Activated naive CD4-positive, alpha-beta T cell treated with anti-CD3 and anti-CD28 coated beads, Interleukin-2, amount 50 U/mL, for 24 hours (primary cell): ENCODE data around the gene CUX1.
"Not testable (repeated sequence)": the region's sequence is repeated elsewhere in the genome, so short reads cannot be mapped to it uniquely, and the experiment has no call there.

Experiments used
- H3K27ac Mint-ChIP-seq: one replicate; pipeline ENCODE4 v1.8.0; 2021; ENCODE audit warnings: mild to moderate bottlenecking, mixed read lengths
- H3K27me3 Mint-ChIP-seq: one replicate; pipeline ENCODE4 v1.8.0; 2021; ENCODE audit warnings: mixed read lengths
- H3K36me3 Mint-ChIP-seq: one replicate; pipeline ENCODE4 v1.8.0; 2021; ENCODE audit warnings: mixed read lengths
- H3K4me1 Mint-ChIP-seq: one replicate; pipeline ENCODE4 v1.8.0; 2021; ENCODE audit warnings: mixed read lengths
- H3K4me3 Mint-ChIP-seq: one replicate; pipeline ENCODE4 v1.8.0; 2021; ENCODE audit warnings: mild to moderate bottlenecking, mixed read lengths
- H3K9me3 Mint-ChIP-seq: one replicate; pipeline ENCODE4 v1.8.0; 2021; ENCODE audit warnings: mixed read lengths

The CUX1 gene

DNA sequence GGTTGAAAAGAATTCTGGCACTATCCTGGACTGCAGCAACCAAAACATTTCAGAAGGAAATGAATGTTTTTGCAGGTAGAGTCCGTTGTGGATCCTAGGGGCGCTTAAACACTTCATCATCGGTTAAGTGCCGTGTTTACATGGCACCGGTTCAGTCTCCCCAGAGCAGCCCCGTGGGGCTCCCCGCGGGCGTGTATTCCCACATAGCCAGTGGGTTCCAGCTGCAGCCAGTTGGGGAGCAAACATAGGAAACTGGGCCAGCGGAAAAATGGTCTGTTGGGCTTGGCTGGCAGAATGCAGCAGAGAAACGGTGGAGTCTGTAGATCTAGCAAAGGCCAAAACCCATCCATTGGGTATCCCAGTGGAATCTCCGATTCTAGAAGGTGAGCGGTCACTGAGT is 356.2 kb downstream of the CUX1 start:
- Mint-ChIP-seq H3K4me1 (no peaks in the 10 kb centered on the region), H3K36me3 (peaks cover 6% of the 10 kb centered on the region), H3K9me3 (no peaks in the 10 kb centered on the region), H3K27ac (no peak overlapping the region), H3K27me3 (no peaks in the 10 kb centered on the region), H3K4me3 (no peak overlapping the region)

DNA sequence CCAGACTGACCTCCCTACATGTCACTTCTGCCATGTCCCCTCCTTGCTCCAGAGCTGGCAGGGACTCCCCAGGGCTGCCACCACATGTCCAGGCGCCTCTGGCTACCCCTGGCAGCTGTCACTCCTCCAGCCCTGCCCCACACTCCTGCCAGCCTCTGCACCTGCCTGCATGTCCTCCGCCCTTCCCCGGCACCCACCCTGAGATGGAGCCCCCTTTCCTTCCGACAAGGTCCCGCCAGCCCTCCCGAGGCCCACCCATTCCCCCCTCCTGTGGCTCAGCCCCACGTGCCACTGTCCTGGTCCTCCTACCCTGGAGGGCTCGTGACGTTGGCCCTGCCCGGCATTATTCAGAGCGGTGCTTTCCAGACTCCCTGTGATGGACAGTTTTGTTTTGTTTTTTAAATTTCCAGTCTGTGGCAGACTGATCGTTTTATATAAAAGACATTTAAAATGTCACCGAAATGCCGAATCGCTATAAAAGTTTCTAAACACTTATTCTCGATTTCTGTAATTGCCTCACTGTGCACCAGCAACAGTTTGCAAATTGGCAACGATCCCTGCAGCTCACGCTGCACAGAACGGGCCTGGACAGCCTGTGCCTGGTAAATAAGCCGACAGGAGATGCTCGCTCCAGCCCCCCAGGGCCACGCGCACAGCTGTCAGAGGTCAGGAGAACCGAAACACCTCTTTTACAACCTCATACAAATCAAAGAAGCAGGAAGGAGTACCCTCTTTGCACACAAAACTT is 358.2 kb downstream of the CUX1 start:
- Mint-ChIP-seq H3K27ac (no peak overlapping the region), H3K9me3 (no peaks in the 10 kb centered on the region), H3K27me3 (no peaks in the 10 kb centered on the region), H3K4me1 (no peaks in the 10 kb centered on the region), H3K36me3 (peaks cover 5% of the 10 kb centered on the region), H3K4me3 (no peak overlapping the region)

DNA sequence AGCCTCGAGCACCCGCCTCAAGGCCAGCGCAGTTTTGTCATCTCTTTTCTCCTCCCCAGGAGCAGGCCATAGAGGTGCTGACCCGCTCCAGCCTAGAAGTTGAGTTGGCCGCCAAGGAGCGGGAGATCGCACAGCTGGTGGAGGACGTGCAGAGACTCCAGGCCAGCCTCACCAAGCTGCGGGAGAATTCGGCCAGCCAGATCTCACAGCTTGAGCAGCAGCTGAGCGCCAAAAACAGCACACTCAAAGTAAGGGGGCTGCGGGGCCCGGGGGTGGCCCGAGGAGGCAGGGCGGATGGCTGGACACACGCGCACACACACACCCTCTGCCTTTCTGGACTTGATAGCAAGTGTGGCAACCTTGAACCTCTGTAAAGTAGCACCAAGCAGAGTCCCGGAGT is 361.0 kb downstream of the CUX1 start:
- Mint-ChIP-seq H3K4me3 (no peak overlapping the region), H3K9me3 (no peaks in the 10 kb centered on the region), H3K27me3 (no peaks in the 10 kb centered on the region), H3K27ac (no peak overlapping the region), H3K36me3 (peaks cover 10% of the 10 kb centered on the region), H3K4me1 (no peaks in the 10 kb centered on the region)

DNA sequence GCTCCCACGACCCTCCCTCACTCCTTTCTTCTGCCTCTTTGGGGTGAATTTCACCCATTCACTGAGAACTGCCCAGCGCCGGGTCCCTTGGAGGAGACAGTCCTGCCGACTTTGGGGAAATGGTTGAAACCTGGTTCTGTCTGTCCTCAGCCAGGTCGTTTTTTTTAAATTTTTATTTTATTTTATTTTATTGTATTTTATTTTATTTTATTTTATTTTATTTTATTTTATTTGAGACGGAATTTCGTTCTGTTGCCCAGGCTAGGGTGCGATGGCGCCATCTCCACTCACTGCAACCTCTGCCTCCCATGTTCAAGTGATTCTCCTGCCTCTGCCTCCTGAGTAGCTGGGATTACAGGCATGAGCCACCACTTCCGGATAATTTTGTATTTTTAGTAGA is 363.3 kb downstream of the CUX1 start:
- Mint-ChIP-seq H3K4me1 (no peaks in the 10 kb centered on the region), H3K27ac (no peak overlapping the region), H3K27me3 (no peaks in the 10 kb centered on the region), H3K4me3 (no peak overlapping the region), H3K9me3 (no peaks in the 10 kb centered on the region), H3K36me3 (peaks cover 12% of the 10 kb centered on the region)

DNA sequence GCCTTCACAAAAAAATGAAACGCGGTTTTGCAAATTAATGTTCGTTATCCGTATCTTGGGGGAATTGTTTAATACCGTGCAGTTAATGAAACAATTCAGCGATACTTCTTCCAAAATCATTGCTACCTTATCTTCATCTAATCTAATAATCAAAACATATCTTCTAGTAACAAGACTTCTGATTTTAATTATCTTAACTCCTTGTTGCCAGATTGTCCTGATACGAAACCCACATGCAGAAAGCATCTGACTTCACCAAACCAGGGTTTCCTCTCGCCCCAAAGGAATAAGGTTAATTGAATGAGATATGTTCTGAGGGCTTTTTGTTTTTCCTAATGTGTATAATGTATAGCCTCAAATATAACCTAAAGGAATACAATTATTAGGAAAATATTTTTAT is 364.1 kb downstream of the CUX1 start:
- H3K27ac Mint-ChIP-seq = no peak overlapping the region
- H3K36me3 Mint-ChIP-seq = peaks cover 13% of the 10 kb centered on the region
- H3K27me3 Mint-ChIP-seq = no peaks in the 10 kb centered on the region
- no peaks in the 10 kb centered on the region for H3K4me1 Mint-ChIP-seq
- no peaks in the 10 kb centered on the region for H3K9me3 Mint-ChIP-seq
- H3K4me3 Mint-ChIP-seq = no peak overlapping the region

DNA sequence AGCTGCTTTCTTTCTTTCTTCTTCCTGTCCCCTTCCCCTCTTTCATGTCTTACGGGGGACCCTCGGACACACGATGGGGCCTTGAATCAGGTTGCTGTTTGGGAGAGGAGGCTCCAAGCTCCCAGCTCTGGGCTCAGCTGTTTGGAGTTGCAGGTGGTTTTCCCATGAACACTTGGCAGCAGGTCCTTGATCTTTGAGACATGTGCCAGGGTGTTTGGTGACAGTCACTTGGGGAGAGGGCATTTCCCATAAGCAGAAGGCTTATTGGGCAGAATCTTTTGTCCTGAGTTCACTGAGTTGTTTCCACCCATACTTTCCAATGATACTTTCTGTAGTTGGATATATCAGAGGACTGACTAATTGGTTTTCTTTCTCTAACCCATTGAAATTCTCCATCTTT is 364.6 kb downstream of the CUX1 start:
- no peaks in the 10 kb centered on the region for H3K27me3 Mint-ChIP-seq
- peaks cover 13% of the 10 kb centered on the region for H3K36me3 Mint-ChIP-seq
- no peak overlapping the region for H3K4me3 Mint-ChIP-seq
- H3K4me1 Mint-ChIP-seq = no peaks in the 10 kb centered on the region
- H3K9me3 Mint-ChIP-seq = no peaks in the 10 kb centered on the region
- no peak overlapping the region for H3K27ac Mint-ChIP-seq

DNA sequence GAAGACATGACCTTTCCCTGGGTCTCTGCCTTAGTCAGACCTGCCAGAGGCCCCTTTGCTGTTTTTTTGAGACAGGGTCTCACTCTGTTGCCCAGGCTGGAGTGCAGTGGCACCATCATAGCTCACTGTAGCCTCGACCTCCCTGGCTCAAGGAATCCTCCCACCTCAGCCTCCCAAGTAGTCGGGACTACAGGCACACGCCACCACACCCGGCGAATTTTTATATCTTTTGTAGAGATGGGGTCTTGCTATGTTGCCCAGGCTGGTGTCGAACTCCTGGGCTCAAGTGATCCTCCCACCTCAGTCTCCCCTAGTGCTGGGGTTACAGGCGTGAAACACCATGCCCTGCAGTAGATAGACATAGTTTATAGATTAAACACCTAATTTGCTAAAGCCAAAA is 366.4 kb downstream of the CUX1 start:
- H3K9me3 Mint-ChIP-seq, H3K4me1 Mint-ChIP-seq, H3K36me3 Mint-ChIP-seq, H3K4me3 Mint-ChIP-seq, H3K27me3 Mint-ChIP-seq, H3K27ac Mint-ChIP-seq: not testable (repeated sequence)

DNA sequence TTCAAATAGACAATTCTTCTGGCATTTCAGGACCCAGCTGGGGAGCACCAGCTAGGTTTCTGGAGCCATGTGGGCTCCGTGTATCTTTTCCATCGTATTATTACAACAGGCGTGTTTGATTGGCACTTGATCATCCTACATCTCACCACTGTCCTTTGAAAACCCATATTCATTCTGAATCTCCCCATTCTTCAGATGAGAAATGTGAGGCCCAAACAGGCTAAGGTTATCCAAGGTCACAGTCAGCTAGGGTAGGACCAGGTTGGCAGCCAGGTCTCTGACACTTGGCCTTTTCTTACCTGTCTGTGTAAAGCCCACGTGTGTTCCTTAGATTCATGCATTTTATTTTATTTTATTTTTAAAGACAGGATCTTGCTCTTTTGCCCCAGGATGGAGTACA is 366.9 kb downstream of the CUX1 start:
- H3K4me1 Mint-ChIP-seq = no peaks in the 10 kb centered on the region
- H3K27me3 Mint-ChIP-seq = no peaks in the 10 kb centered on the region
- H3K4me3 Mint-ChIP-seq = no peak overlapping the region
- H3K36me3 Mint-ChIP-seq = peaks cover 7% of the 10 kb centered on the region
- H3K27ac Mint-ChIP-seq = no peak overlapping the region
- H3K9me3 Mint-ChIP-seq = no peaks in the 10 kb centered on the region

DNA sequence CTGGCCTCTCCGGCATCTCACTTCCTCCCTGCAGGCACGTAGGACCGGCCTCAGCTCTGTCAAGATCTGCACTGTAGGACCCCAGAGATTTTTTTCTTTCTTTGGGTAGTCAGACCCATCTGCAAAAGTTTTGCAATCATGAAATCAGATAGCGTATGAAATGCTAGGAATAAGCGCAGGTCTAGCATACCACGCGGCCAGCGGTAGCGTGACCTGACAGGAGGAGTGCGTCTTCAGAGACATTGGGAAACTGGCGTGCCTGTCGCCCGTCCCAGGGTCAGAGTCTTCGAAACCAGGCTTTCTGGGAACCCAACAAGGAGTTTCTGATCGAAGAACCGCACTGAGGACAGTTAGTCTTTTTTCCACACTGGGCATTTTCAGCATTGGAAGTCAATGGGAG is 368.4 kb downstream of the CUX1 start:
- H3K36me3 Mint-ChIP-seq = peaks cover 10% of the 10 kb centered on the region
- H3K9me3 Mint-ChIP-seq = no peaks in the 10 kb centered on the region
- no peaks in the 10 kb centered on the region for H3K4me1 Mint-ChIP-seq
- H3K4me3 Mint-ChIP-seq = no peak overlapping the region
- no peaks in the 10 kb centered on the region for H3K27me3 Mint-ChIP-seq
- no peak overlapping the region for H3K27ac Mint-ChIP-seq

DNA sequence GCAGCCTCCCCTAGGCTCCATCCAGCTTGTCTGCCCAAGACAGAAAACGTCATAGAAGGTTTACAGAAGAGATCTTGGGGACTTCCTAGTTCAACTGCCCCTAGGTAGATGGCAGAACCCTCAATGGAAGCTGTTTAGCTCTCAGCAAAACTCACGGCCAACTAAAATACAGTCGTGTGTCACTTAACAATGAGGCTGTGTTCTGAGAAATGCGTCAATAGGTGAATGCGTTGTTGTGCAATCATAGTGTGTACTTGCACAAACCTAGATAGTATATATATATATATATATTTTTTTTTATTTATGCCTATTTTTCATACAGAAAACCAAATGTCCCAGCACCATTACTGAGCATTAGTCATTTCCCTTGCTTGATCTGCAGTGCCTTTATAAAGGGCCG is 368.9 kb downstream of the CUX1 start:
- no peaks in the 10 kb centered on the region for H3K27me3 Mint-ChIP-seq
- no peaks in the 10 kb centered on the region for H3K9me3 Mint-ChIP-seq
- H3K36me3 Mint-ChIP-seq = peaks cover 8% of the 10 kb centered on the region
- no peaks in the 10 kb centered on the region for H3K4me1 Mint-ChIP-seq
- no peak overlapping the region for H3K4me3 Mint-ChIP-seq
- no peak overlapping the region for H3K27ac Mint-ChIP-seq

DNA sequence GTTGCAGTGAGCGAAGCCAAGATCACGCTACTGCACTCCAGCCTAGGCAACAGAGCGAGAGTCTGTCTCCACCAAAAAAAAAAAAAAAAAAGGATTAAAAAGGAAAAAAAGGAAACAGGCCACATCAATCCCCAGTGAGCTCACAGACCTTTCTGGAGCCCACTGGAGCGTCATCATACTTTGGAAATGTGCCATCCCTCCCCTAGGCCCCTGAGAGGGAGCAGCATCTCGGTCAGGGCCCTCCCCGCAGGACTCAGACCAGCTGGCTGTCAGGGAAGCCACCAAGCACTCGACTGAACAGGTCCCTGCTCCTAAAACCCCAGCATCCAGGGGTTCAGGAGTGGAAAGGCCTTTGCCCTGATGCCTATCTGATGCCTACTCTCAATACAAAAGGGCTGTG is 371.3 kb downstream of the CUX1 start:
- no peak overlapping the region for H3K4me3 Mint-ChIP-seq
- H3K9me3 Mint-ChIP-seq = no peaks in the 10 kb centered on the region
- no peaks in the 10 kb centered on the region for H3K27me3 Mint-ChIP-seq

DNA sequence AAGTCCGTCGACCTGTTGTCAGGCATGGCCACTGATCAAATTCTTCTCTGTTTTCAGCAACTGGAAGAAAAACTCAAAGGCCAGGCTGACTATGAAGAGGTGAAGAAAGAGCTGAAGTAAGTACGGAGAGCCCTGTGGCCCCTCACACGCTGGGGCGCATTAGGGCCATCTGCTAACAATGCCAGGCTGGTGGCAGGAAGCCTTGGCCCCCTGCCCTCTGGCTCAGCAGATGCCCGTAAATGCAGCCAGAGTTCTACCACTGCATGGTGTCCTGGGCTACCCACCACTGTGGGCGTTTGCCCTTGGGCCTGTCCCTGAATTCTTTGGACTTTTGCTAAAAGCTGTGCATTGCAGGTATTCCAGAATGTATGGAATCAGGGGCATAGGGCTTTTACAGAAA is 372.3 kb downstream of the CUX1 start:
- no peak overlapping the region for H3K4me3 Mint-ChIP-seq
- no peak overlapping the region for H3K27ac Mint-ChIP-seq
- H3K27me3 Mint-ChIP-seq = no peaks in the 10 kb centered on the region
- peaks cover 9% of the 10 kb centered on the region for H3K36me3 Mint-ChIP-seq
- no peaks in the 10 kb centered on the region for H3K9me3 Mint-ChIP-seq
- no peaks in the 10 kb centered on the region for H3K4me1 Mint-ChIP-seq

More for the DNA sequence above, 371.3 kb downstream of the CUX1 start:
- Mint-ChIP-seq H3K4me1 (no peaks in the 10 kb centered on the region), H3K36me3 (peaks cover 7% of the 10 kb centered on the region), H3K27ac (no peak overlapping the region)

DNA sequence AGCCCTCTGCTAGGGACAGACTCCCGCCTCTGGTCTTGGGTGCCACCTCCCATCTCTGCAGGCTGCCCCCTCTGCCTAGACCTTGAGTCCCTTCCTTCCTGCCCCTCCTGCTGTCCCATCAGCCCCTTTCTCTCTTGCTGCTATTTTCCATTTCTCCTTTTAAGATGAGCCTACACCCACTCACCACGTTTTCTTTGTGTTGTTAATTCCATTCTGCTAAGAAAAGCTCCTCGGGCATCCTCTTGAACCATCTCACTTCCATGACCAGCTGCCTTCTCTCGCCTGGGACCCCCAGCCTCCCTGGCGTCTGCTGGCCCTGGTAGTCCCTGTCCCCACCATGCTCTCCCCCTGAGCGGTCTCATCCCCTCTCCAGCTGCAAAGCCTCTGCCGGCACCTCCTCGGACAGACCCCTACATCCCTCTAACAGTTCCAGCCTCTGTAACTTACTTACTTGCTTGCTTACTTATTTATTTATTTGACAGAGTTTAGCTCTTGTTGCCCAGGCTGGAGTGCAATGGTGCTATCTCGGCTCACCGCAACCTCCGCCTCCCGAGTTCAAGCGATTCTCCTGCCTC is 373.4 kb downstream of the CUX1 start:
- Mint-ChIP-seq H3K9me3 (no peaks in the 10 kb centered on the region), H3K4me3 (no peak overlapping the region), H3K4me1 (no peaks in the 10 kb centered on the region), H3K27ac (peak overlapping the region; percentile 68), H3K36me3 (peaks cover 7% of the 10 kb centered on the region), H3K27me3 (no peaks in the 10 kb centered on the region)

DNA sequence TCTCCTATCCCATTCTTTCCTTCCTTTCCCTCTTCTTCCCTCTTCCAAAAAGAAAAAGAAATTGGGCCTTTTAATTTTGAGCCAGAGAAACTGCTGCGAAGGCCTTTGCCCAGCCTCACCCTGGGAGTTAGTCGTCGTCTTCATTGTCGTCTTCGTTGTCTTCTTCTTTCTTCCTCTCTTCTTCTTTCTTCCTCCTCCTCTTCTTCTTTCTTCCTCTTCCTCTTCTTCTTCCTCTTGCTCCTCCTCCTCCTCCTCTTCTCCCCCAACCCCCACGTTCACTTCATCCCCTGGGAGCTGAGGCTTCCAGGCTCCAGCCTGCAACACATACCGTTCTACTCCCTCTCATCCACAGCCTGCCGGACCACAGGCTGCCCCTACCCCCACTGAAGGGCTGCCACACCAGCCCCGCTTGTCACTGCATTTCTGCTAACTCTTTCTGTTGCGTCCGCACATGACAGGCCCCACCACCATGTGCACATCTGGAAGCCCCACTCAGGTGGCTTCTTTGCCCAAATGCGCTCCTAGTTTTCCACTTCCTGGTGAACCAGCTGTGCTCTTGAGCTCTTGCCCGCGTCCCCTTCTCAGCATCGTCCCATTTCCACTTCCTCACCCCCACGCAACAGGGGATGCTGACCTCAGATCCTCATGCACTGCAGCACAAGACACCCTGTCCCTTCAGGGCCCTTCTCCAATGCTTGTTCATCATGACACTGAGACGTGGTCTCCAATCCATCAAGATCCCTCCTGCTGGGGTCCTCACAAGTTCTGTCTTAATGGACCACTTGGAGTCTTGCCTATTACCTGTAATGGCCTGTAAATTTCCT is 374.3 kb downstream of the CUX1 start:
- H3K27me3 Mint-ChIP-seq = no peaks in the 10 kb centered on the region
- H3K9me3 Mint-ChIP-seq = no peaks in the 10 kb centered on the region
- no peak overlapping the region for H3K27ac Mint-ChIP-seq
- no peak overlapping the region for H3K4me3 Mint-ChIP-seq
- peaks cover 9% of the 10 kb centered on the region for H3K36me3 Mint-ChIP-seq
- no peaks in the 10 kb centered on the region for H3K4me1 Mint-ChIP-seq

DNA sequence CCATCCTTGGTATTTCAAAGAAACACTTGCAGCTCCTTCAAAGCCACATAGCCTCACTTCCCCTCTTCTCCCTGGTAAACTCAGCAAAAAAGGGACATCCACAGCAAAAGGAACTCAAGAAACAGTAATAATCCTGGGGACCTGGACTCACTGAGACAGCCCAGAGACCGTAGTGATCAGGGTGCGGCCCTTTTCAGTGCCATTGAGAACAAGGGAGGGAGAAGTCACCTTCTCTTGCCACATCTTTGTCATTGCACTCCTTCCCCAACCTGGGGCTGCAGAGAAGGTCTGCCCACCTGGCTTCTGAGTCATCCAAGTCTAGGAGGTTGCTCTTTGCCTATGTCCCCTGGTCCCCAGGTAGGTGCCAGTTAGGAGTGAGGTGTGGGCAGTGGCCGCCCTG is 375.4 kb downstream of the CUX1 start:
- Mint-ChIP-seq H3K4me1 (no peaks in the 10 kb centered on the region), H3K36me3 (peaks cover 10% of the 10 kb centered on the region), H3K4me3 (no peak overlapping the region), H3K9me3 (no peaks in the 10 kb centered on the region), H3K27me3 (no peaks in the 10 kb centered on the region), H3K27ac (no peak overlapping the region)

DNA sequence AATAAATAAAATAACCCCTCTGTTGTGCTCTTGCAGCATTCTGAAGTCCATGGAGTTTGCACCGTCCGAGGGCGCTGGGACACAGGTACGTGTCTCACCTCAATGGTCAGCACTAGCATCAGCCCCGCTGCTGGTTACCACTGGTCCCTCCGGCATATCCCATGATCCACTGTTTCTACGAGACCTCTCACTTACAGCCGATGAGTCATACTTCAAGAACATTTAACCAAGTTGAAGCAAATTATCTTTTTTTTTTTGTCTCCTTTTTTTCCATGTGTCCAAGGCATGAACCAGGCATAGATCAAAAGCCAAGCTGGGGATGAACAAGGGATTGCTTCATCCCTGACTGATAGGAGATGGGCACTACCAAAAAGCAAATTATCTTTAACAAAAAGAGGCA is 376.4 kb downstream of the CUX1 start:
- H3K36me3 Mint-ChIP-seq = peaks cover 10% of the 10 kb centered on the region

More for the DNA sequence above, 376.4 kb downstream of the CUX1 start:
- H3K27me3 Mint-ChIP-seq = no peaks in the 10 kb centered on the region
- H3K4me1 Mint-ChIP-seq = no peaks in the 10 kb centered on the region
- no peak overlapping the region for H3K4me3 Mint-ChIP-seq
- H3K9me3 Mint-ChIP-seq = no peaks in the 10 kb centered on the region
- H3K27ac Mint-ChIP-seq = no peak overlapping the region
